Right atrium auricular region (tissue), 2 donors: Measurements from ENCODE around the gene LRIG3. TPM values are rescaled to one million over a fixed set of nuclear protein-coding genes. Genes with fewer than 3 reads are reported as not detected.

Source experiments
- DNase-seq: peaks from one replicate; pipeline ENCODE4 v3.0.0-alpha.2; 2019; ENCODE audit warnings: low spot score
- H3K27ac ChIP-seq, 2 donors: fragments of 200-600 bp; sonication (generic); 1 replicate in 1 of 2; 2 replicates in 1 of 2; pipeline ENCODE4 v1.5.1; 2016 to 2019
- H3K27me3 ChIP-seq, 2 donors: fragments of 200-600 bp; sonication (generic); one replicate each; pipeline versions ENCODE4 v1.5.1 to v1.6.0; 2017 to 2019
- H3K36me3 ChIP-seq: fragments of 200-600 bp; sonication (generic); one replicate; pipeline ENCODE4 v1.5.1; 2016
- H3K4me1 ChIP-seq, 2 donors: fragments of 200-600 bp; sonication (generic); one replicate each; pipeline versions ENCODE4 v1.5.1 to v1.6.0; 2017 to 2019
- H3K4me3 ChIP-seq, 2 donors: fragments of 200-600 bp; sonication (generic); 1 replicate in 1 of 2; 2 replicates in 1 of 2; pipeline ENCODE4 v1.5.1; 2017 to 2019; ENCODE audit warnings: mild to moderate bottlenecking in 1 of 2, moderate library complexity in 1 of 2
- H3K9me3 ChIP-seq, 2 donors: fragments of 200-600 bp; sonication (generic); one replicate each; pipeline ENCODE4 v1.5.1; 2019
- CTCF ChIP-seq, 2 donors: fragments of 200-600 bp; sonication (generic); IDR thresholded peaks; one replicate each; pipeline ENCODE4 v1.5.1; 2019; ENCODE audit warnings: antibody characterized with exemption in 2 of 2
- total RNA-seq, 2 donors: library from RNA; depleted of rRNA; stranded (reverse); fragments of >200 nt; gene quantifications; one replicate each; pipeline ENCODE4 v1.1.0, GENCODE V29; 2016

Gene LRIG3
- 10 to 100 TPM in 1 of 2 donors, 1 to 10 TPM in 1; 7.3 to 14.6 TPM for total RNA-seq

DNA sequence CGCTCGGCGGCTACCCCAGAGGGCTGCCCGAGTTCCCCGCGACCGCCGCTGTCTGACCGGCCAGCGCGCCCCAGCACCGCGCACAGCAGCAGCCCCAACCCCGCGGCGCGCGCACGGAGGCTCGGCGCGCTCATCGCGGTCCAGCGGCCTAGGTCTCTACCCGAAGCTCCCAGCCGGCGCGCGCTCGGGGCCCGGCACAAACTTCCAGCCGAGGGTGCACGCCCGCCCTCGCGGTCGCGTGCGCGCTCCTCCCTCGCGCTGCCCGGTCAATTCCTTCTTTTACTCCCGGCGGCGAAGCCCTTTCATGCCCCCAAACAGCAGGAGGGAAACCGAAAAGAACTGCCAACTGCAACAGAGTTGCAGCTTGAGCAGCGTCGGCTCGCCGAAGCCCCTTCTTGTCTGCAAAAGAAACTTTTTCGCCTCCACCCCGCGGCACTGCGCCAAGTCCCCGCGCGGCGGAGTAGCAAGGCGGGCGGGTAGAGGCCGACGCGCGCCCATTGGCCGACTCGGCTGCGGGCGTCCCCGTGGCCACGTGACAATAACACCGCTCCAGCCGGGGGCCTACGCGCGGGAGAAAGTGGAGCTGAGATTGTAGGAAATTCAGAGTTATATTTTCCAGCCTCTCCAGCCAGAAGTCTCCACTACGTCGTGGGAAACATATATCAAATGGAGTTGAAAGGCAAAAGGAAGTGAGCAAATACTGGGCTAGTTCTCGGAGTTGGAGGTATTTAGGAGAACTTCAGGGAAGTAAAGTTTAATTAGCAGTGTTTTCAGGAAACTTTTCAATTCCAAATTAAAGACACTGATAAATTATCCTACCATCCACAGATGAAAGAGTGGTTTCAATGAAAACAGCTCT, at the start of gene LRIG3:
Gene LRIG3 (minus strand): TSS at position 403 of the 859 bp plus-strand sequence. CDS start 269 bp downstream, at position 134.
- peaks cover 0 to 32% of the 10 kb centered on the region in 2 donors for H3K4me1 ChIP-seq

GRCh38 chr12:58969237-58969636, 48.9 kb upstream of the LRIG3 start:
- H3K4me1 ChIP-seq, result no peaks in the 10 kb centered on the region
- TF ChIP-seq CTCF (IDR thresholded peaks at IDR 0.05), result no peak
- no peaks in the 10 kb centered on the region for H3K36me3 ChIP-seq
- no peaks in the 10 kb centered on the region for H3K9me3 ChIP-seq
- no peak overlapping the region for H3K27ac ChIP-seq
- no peak for DNase-seq
- no peak overlapping the region for H3K4me3 ChIP-seq
- no peaks in the 10 kb centered on the region for H3K27me3 ChIP-seq

More for the DNA sequence above, at the start of gene LRIG3:
- Histone ChIP-seq H3K9me3 (no peaks in the 10 kb centered on the region), H3K4me3 (peak within 1 kb of the TSS; percentile 88 to 89), H3K27me3 (no peaks in the 10 kb centered on the region), H3K36me3 (no peaks in the 10 kb centered on the region), H3K27ac (peak within 1 kb of the TSS; percentile 90 to 95)
- DNase-seq, result peak; percentile 93
- TF ChIP-seq CTCF (IDR thresholded peaks at IDR 0.05), result peak in 1 of 2 donors; percentile 24

DNA sequence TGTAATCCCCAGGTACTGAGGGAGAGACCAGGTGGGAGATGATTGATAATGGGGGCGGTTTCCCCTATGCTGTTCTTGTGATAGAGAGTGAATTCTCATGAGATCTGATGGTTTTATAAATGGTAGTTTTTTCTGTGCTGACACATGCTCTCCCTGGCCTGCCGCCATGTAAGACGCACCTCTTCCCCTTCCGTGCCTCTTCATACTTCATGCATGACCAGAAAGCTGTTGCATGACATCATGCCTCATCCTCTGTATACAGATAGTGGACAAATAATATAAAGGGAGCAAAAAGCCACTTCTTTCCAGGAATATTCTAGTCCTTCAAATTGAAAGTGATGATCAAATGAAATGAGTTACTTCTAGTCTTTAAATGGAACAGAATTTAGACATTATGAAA, 47.3 kb upstream of the LRIG3 start:
- Histone ChIP-seq H3K4me3 (no peak overlapping the region), H3K27ac (no peak overlapping the region), H3K9me3 (no peaks in the 10 kb centered on the region), H3K4me1 (no peaks in the 10 kb centered on the region), H3K36me3 (no peaks in the 10 kb centered on the region), H3K27me3 (no peaks in the 10 kb centered on the region)
- DNase-seq, result no peak
- TF ChIP-seq CTCF (IDR thresholded peaks at IDR 0.05), result no peak

- Histone ChIP-seq H3K27ac (no peak overlapping the region), H3K4me1 (no peaks in the 10 kb centered on the region), H3K27me3 (no peaks in the 10 kb centered on the region), H3K36me3 (no peaks in the 10 kb centered on the region), H3K4me3 (no peak overlapping the region), H3K9me3 (no peaks in the 10 kb centered on the region)
- no peak for DNase-seq
- no peak for TF ChIP-seq CTCF (IDR thresholded peaks at IDR 0.05)
These were observed 46.6 kb upstream of the LRIG3 start for GRCh38 chr12:58966939-58967338.

DNA sequence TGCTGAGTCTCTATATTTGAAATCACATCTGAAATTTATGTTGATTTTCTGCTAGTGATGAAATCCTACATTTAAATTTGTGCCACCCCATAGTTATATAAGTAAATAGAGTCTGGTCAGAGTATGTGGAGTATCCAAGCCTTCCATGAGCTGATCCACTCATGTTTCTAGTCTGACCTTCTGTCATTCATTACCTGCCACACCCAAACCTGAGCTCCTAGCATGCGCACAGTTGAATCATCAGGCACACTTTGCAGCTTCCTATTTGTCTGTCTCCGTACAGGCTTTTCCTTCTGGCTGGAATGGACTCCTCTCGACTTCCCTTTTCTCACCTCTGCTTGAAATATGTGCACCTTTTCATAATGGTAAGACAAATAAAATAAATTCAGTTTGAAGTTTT, 45.3 kb upstream of the LRIG3 start:
- H3K9me3 ChIP-seq, result no peaks in the 10 kb centered on the region
- TF ChIP-seq CTCF (IDR thresholded peaks at IDR 0.05), result no peak
- no peak overlapping the region for H3K27ac ChIP-seq
- no peak overlapping the region for H3K4me3 ChIP-seq
- no peaks in the 10 kb centered on the region for H3K36me3 ChIP-seq
- no peak for DNase-seq
- H3K27me3 ChIP-seq, result no peaks in the 10 kb centered on the region
- H3K4me1 ChIP-seq, result no peaks in the 10 kb centered on the region
